Measurements from ENCODE around the gene KNSTRN. TPM values are rescaled to one million over a fixed set of nuclear protein-coding genes. Genes with fewer than 3 reads are reported as not detected.

The KNSTRN gene
- total RNA-seq, 2 donors from 2014 or later = 2.2 to 4.9 TPM

DNA sequence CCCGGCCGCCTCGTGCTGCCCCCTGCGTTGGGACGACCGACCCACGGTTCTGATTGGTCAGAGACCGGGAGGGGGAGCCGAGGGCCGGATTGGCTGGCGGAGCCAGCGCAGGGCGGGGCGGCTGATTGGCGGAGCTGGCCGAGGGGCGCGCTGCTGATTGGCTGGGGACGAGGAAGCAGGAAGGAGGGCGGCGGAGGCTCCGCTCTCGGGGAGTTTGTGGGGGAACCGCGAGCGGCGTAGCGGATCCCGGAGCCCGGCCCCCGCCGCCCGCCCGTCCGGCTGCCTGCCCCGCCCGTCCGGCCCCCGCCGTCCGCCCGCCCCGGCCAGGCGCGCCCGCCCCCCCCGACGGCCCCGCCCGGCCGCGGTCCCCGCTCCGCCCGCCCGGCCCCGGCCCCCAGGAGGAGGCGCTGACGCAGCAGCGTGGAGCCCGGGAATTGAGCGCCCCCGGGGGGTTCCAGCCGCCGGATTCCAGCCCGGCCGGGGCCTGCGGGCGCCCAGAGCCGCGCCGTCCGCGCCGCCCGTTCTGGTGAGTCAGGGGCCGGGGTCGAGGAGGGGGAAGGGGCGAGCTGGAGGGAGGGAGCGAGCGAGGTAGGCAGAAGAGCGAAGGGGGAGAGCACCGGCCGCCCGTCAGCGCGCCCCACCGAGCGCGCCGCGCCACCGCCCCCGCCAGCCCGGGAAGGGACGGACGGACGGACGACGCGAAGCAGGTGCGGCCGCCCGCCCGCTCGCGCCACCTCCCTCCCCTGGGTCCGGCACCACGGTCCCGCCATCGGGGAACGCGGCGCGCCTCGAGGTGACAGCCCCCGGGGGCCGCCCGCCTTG lies 58.4 kb downstream of the KNSTRN start, which contains the start of gene BAHD1:
Gene BAHD1 (plus strand): TSS at position 211 of the 822 bp plus-strand sequence. CDS start 17,512 bp downstream, outside the sequence.
- peak; percentile 89 to 93 (median 90) for DNase-seq
- Mint-ChIP-seq H3K27ac (peak within 1 kb of the TSS; percentile 92), H3K36me3 (ENCODE audit: low read depth) (peaks cover 4% of the 10 kb centered on the region), H3K4me1 (peaks cover 51% of the 10 kb centered on the region), H3K27me3 (peaks cover 18% of the 10 kb centered on the region), H3K4me3 (peak within 1 kb of the TSS; percentile 98)
- ATAC-seq = peak; percentile 91
- no peaks in the 10 kb centered on the region for H3K9me3 ChIP-seq (ENCODE audit: control insufficient read depth, low read length, poor library complexity, severe bottlenecking)

DNA sequence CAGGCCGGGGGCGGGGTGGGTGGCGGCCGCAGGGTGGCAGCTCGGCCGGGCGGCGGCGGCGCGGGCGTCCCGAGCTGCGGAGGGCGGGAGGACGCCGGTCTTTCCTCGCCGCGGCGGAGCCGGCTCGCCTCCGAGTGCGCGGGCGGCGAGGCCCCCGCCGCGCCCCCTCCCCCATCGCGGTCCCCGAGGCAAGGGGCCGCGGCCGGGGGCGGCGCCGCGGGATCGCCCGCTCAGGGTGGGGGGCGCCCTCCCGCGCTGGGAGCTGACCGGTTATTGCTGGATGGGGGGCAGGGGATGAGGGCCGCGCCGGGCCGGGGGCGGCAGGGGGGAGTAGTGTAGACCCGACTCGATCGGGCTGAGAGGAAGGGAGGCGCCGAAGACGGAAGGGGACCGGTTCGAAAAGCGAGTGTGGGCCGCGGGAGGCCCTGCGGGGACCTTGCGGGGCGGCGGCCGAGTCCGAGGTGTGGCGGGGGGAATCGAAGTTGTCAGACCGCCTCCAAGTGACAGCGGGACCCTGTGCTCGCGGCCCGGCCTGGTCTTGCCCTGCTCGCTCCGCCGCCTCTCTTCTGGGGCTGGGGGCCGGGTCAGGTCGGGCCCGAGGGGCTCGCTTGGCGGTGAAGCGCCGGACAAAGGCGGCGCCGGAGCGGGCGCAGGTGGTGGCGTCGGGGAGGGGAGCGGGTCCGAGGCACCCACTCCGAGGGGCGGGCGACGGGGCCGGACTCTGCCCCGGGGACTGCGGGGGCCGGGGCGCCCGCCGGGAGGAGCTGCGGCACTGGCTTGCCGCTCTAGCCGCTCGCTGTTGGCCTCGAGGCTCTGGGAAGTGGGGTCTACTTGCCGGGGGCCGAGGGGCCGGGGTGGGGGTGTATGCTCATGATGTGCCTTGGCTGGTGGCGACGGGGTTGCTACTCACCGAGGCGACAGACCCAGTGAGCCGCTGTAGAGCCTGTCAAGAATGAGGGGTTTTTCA lies 59.3 kb downstream of the KNSTRN start:
- Mint-ChIP-seq H3K36me3 (ENCODE audit: low read depth) (peaks cover 4% of the 10 kb centered on the region), H3K4me1 (peaks cover 49% of the 10 kb centered on the region), H3K4me3 (peak overlapping the region; percentile 92), H3K27ac (peak overlapping the region; percentile 39), H3K27me3 (peaks cover 18% of the 10 kb centered on the region)
- no peak for DNase-seq
- ATAC-seq = no peak
- H3K9me3 ChIP-seq (ENCODE audit: control insufficient read depth, low read length, poor library complexity, severe bottlenecking) = no peaks in the 10 kb centered on the region

DNA sequence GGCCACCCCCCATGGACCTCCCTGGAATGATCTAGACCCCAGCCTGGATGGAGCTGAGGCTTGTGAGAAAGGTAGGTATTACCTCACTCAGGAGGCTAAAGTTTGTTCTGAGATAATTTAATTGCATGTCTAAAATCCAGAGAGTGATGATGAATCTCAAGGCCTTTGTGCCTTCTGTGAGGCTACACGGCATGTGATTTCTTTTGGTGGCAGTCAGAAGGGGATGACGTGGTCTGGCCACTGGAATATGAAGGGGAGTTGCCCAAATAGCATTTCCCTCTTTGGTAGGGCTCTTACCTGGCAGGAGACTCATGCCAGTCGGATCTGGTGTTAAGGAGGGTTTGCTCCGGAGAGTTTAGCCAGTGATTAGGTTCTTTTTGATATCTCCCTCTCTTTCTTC lies 60.7 kb downstream of the KNSTRN start:
- H3K27me3 Mint-ChIP-seq = peaks cover 7% of the 10 kb centered on the region
- peaks cover 4% of the 10 kb centered on the region for H3K36me3 Mint-ChIP-seq (ENCODE audit: low read depth)
- H3K27ac Mint-ChIP-seq = peak overlapping the region; percentile 39
- H3K4me3 Mint-ChIP-seq = peak overlapping the region; percentile 92
- H3K9me3 ChIP-seq (ENCODE audit: control insufficient read depth, low read length, poor library complexity, severe bottlenecking) = no peaks in the 10 kb centered on the region
- ATAC-seq (no peak), DNase-seq (no peak)
- H3K4me1 Mint-ChIP-seq = peaks cover 43% of the 10 kb centered on the region

DNA sequence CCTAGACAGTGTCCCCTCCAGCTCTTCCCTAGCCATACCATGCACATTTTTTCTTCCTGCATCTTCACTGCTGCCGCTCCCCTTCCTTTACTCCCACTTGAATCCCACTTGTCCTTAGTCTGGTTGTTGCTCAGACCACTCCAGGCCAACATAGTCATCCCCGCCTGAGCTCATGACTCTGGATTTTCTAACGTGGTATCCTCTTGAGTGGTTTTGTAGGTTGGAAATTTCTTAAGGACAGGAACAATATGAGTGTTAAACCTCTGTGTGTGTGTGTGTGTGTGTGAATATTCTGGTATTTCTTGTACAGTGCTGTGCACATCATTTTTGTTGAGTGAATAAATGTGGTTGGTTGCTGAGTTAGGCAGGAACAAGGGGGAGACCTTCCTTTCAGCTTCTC lies 61.3 kb downstream of the KNSTRN start:
- no peaks in the 10 kb centered on the region for H3K9me3 ChIP-seq (ENCODE audit: control insufficient read depth, low read length, poor library complexity, severe bottlenecking)
- peak overlapping the region; percentile 92 for H3K4me3 Mint-ChIP-seq
- ATAC-seq (no peak), DNase-seq (no peak)
- H3K4me1 Mint-ChIP-seq = peaks cover 39% of the 10 kb centered on the region
- peaks cover 4% of the 10 kb centered on the region for H3K36me3 Mint-ChIP-seq (ENCODE audit: low read depth)
- peaks cover under 1% of the 10 kb centered on the region for H3K27me3 Mint-ChIP-seq
- peak overlapping the region; percentile 39 for H3K27ac Mint-ChIP-seq

Other genes with a start within 250 kb of the KNSTRN start
- 1 to 10 TPM; 1.1 to 3.4 TPM for gene BUB1B, start 221.7 kb upstream of the KNSTRN start, total RNA-seq
- gene PAK6, start 143.7 kb upstream of the KNSTRN start, total RNA-seq = not detected
- under 1 TPM in 1 of 2 donors, not detected in 1; 0.42 TPM for gene ANKRD63, start 99.7 kb upstream of the KNSTRN start, total RNA-seq
- 100 to 1,000 TPM; 228 to 238 TPM for gene PLCB2, start 74.8 kb upstream of the KNSTRN start, total RNA-seq
- gene INAFM2, start 59.0 kb upstream of the KNSTRN start, total RNA-seq = 10 to 100 TPM in 1 of 2 donors, 1 to 10 TPM in 1; 9.2 to 48.3 TPM
- 1 to 10 TPM; 4.1 to 5.3 TPM for gene CCDC9B, start 41.8 kb upstream of the KNSTRN start, total RNA-seq
- not detected for gene PHGR1, start 31.7 kb upstream of the KNSTRN start, total RNA-seq
- gene DISP2, start 24.5 kb upstream of the KNSTRN start, total RNA-seq = under 1 TPM; 0.02 to 0.03 TPM
- 10 to 100 TPM; 30.1 to 37.0 TPM for gene IVD, start 23.1 kb downstream of the KNSTRN start, total RNA-seq
- 10 to 100 TPM; 30.2 to 32.1 TPM for gene BAHD1, start 58.2 kb downstream of the KNSTRN start, total RNA-seq
- gene CHST14, start 88.3 kb downstream of the KNSTRN start, total RNA-seq = 1 to 10 TPM; 4.4 to 7.5 TPM
- 10 to 100 TPM; 20.9 to 28.5 TPM for gene CCDC32, start 182.3 kb downstream of the KNSTRN start, total RNA-seq
- 10 to 100 TPM in 1 of 2 donors, 1 to 10 TPM in 1; 9.1 to 15.1 TPM for gene RPUSD2, start 186.6 kb downstream of the KNSTRN start, total RNA-seq
- 1 to 10 TPM in 1 of 2 donors, under 1 TPM in 1; 0.77 to 4.6 TPM for gene KNL1, start 211.5 kb downstream of the KNSTRN start, total RNA-seq